Activated naive CD8-positive, alpha-beta T cell treated with anti-CD3 and anti-CD28 coated beads for 36 hours (primary cell): ENCODE results near the gene MTR. TPM values are rescaled to one million over a fixed set of nuclear protein-coding genes. Genes with fewer than 3 reads are reported as not detected.

Experiments used
- DNase-seq: peaks from one replicate; pipeline ENCODE4 v3.0.0; 2021
- H3K27ac Mint-ChIP-seq: one replicate; pipeline ENCODE4 v1.8.0; 2022; ENCODE audit warnings: mild to moderate bottlenecking, moderate library complexity, mixed read lengths
- H3K27me3 Mint-ChIP-seq: one replicate; pipeline ENCODE4 v1.8.0; 2022; ENCODE audit warnings: mild to moderate bottlenecking, mixed read lengths
- H3K36me3 Mint-ChIP-seq: one replicate; pipeline ENCODE4 v1.8.0; 2021; ENCODE audit warnings: mild to moderate bottlenecking, mixed read lengths
- H3K4me1 Mint-ChIP-seq: one replicate; pipeline ENCODE4 v1.8.0; 2021; ENCODE audit warnings: mixed read lengths
- H3K4me3 Mint-ChIP-seq: one replicate; pipeline ENCODE4 v1.8.0; 2022; ENCODE audit warnings: mild to moderate bottlenecking, moderate library complexity, mixed read lengths
- H3K9me3 Mint-ChIP-seq: one replicate; pipeline ENCODE4 v1.8.0; 2022; ENCODE audit warnings: mixed read lengths
- total RNA-seq, 2 experiments: library from RNA; stranded (reverse); gene quantifications; one replicate each; pipeline ENCODE4 v1.2.3, GENCODE V29; 2021

The MTR gene
- total RNA-seq, 2 experiments from 2014 or later = 60.2 to 62.8 TPM

DNA sequence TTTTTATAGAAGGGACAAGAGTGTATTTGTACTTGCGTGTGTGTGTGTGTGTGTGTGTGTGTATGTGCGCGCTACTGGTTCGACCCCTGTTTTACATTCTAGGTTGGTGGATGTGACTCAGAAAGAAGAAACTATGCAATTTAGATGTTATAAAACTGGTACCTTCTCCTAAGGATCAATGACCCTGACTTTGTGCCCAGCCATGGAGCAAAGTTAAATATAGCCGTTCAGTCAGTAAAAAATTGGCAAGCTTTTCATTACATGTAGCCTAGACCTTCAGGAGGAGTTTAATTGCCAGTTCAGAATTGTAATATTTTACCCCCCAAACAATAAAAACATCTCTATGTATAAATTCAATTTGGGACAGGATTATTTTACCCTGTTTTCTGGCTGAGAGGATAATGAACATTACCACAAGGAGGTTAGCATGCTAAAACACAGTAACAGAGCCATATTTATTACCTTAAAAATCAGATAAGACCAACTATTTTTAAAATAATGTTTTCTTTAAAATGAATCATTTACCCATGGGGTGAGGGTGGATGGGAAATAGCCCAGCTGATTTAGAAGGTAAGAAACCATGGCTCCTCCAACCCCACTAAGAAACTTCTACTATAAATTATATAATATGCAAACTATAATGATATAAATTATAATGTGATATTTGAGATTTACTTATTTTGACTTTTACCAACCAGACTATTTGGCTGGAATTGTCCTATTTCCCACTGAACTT is 33.5 kb upstream of the MTR start:
- Mint-ChIP-seq H3K9me3 (no peaks in the 10 kb centered on the region), H3K27ac (no peak overlapping the region), H3K27me3 (peaks cover 5% of the 10 kb centered on the region), H3K4me1 (peaks cover 4% of the 10 kb centered on the region), H3K4me3 (no peak overlapping the region), H3K36me3 (no peaks in the 10 kb centered on the region)
- no peak for DNase-seq

DNA sequence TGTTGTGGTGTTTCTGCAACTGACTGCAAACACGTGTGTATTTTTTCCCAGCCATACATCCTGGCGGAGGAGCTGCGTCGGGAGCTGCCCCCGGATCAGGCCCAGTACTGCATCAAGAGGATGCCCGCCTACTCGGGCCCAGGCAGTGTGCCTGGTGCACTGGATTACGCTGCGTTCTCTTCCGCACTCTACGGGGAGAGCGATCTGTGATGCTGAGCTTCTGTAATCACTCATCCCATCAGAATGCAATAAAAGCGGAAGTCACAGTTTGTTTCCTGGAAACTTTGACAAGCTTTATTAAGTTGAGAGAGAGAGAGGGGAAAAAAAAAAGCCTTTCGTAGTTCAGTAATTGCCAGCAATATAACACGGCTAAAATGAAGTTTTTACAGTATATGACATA is 32.7 kb upstream of the MTR start:
- peak; percentile 10 for DNase-seq
- H3K27ac Mint-ChIP-seq = no peak overlapping the region
- H3K9me3 Mint-ChIP-seq = no peaks in the 10 kb centered on the region
- no peak overlapping the region for H3K4me3 Mint-ChIP-seq
- H3K27me3 Mint-ChIP-seq = peaks cover 8% of the 10 kb centered on the region
- peaks cover 4% of the 10 kb centered on the region for H3K4me1 Mint-ChIP-seq
- no peaks in the 10 kb centered on the region for H3K36me3 Mint-ChIP-seq

DNA sequence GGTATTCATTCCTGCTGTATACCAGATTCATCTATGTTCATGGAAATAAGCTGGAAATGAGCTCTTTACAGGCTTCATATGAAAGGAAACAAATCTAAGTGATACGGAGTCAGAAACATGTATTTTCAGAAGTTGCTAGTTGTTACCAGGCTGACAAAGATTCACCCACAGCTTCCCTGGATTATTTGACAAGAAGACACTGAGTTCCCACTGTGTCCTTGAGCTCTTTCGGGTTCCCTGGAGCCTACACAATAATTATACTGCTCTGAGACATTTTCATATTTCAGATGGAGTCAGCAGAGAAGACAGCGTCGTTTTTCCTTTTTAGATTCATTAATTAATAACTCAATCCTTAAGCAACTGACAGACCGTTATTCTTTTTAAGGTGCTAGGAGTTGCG is 29.3 kb upstream of the MTR start:
- Mint-ChIP-seq H3K4me1 (no peaks in the 10 kb centered on the region), H3K9me3 (no peaks in the 10 kb centered on the region)

DNA sequence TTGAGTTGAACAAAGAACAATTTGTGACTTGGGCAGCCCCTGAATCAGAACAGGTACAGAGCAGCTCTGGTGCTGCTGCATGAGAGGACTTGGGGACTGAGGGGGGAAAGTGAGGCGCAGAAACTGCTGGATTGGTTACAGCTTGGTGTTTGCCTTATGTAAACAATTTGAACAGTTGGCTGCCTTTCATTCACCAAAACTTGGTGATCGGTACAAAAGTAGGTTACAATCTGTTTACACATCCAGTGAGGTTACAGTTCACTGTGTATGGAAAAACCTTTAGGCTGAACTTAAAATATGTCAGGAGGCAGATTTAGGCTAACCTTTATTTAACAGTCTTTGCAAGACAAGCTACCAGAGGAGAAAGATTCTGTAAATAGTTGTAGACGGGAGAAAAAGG is 28.6 kb upstream of the MTR start:
- H3K27me3 Mint-ChIP-seq = peaks cover 27% of the 10 kb centered on the region

More for the DNA sequence above, 29.3 kb upstream of the MTR start:
- Mint-ChIP-seq H3K36me3 (no peaks in the 10 kb centered on the region), H3K27ac (no peak overlapping the region), H3K27me3 (peaks cover 27% of the 10 kb centered on the region), H3K4me3 (no peak overlapping the region)
- no peak for DNase-seq

DNA sequence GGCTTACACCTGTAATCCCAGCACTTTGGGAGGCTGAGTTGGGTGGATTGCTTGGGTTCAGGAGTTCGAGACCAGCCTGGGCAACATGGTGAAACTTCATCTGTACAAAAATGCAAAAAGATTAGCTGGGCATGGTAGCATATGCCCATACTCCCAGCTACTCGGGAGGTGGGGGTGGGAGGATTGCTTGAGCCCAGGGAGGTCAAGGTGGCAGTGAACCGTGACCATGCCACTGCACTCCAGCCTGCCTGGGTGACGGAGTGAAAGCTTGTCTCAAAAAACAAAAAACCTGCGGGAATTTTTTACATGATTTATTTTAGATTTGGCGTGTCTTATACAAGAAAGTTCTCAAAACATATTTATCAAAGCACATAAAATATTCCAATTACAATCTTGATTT is 27.8 kb upstream of the MTR start:
- Mint-ChIP-seq H3K36me3 (no peaks in the 10 kb centered on the region), H3K4me1 (no peaks in the 10 kb centered on the region), H3K9me3 (no peaks in the 10 kb centered on the region), H3K27me3 (peaks cover 27% of the 10 kb centered on the region), H3K27ac (no peak overlapping the region), H3K4me3 (no peak overlapping the region)
- DNase-seq = no peak

More for the DNA sequence above, 28.6 kb upstream of the MTR start:
- no peaks in the 10 kb centered on the region for H3K9me3 Mint-ChIP-seq
- no peak for DNase-seq
- no peak overlapping the region for H3K27ac Mint-ChIP-seq
- H3K4me3 Mint-ChIP-seq = no peak overlapping the region
- no peaks in the 10 kb centered on the region for H3K36me3 Mint-ChIP-seq
- no peaks in the 10 kb centered on the region for H3K4me1 Mint-ChIP-seq

DNA sequence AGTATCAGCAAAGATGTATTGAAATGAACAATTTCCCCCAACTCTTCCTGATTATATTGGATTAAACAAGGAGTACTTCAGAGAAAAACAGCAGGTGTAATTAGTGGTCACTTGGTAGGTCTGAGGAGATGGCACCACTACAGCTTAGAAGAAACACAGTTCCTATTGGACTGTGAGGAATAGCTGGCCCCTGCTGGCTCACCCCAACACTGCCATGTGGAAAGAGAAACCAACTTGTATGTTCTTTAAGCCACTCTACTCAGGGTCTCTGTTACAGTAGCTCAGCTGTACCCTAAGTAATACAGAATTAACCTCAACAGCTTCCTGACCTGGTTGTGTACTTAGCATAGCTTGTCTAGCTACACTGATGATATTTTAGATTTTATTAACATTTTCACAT is 26.5 kb upstream of the MTR start:
- no peaks in the 10 kb centered on the region for H3K36me3 Mint-ChIP-seq
- no peaks in the 10 kb centered on the region for H3K4me1 Mint-ChIP-seq
- H3K27ac Mint-ChIP-seq = no peak overlapping the region
- no peak overlapping the region for H3K4me3 Mint-ChIP-seq
- H3K9me3 Mint-ChIP-seq = no peaks in the 10 kb centered on the region
- H3K27me3 Mint-ChIP-seq = peaks cover 27% of the 10 kb centered on the region
- DNase-seq = no peak

DNA sequence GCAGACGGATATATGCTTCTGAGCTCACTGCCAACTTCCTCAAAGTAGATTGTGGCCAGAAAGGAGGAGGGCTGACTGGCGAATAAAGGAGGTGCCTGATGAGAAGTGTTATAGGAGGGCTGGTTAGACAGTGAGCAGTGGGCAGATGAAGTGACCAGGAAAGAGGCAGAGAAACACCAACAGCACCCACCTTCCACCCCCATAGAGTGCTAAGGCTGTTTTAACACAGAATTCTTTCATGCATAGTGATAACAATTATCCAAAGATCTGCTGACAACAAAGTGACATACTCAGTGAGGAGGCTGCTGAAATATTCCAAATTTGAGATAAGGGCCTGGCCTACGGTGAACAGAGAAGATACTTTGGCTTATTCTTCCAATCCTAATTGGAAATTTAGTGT is 21.2 kb upstream of the MTR start:
- Mint-ChIP-seq H3K4me1 (no peaks in the 10 kb centered on the region), H3K36me3 (peaks cover 6% of the 10 kb centered on the region), H3K27me3 (peaks cover 30% of the 10 kb centered on the region), H3K27ac (no peak overlapping the region), H3K9me3 (peaks cover 5% of the 10 kb centered on the region), H3K4me3 (no peak overlapping the region)
- DNase-seq = no peak

DNA sequence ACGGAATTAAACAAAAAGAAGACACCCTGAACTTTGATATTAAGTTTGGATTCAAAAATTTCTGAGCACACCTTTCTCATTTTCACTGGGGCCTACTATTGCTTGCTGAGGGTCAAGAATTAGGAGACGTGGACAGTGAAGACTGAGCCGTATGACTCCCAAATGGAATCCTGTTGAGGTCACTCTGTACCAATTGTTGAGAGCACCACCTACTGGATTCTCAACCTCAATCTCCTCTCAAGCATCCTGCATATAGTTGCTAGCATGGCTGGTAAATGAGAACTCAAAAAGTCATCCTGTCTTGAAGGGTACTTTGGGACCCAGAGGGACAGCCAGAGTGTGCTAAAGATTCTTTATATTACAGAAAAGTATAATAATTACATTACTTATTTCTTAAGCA is 20.2 kb upstream of the MTR start:
- Mint-ChIP-seq H3K9me3 (peaks cover 11% of the 10 kb centered on the region), H3K27ac (no peak overlapping the region), H3K4me1 (no peaks in the 10 kb centered on the region), H3K4me3 (no peak overlapping the region), H3K27me3 (peaks cover 20% of the 10 kb centered on the region), H3K36me3 (peaks cover 11% of the 10 kb centered on the region)
- no peak for DNase-seq

DNA sequence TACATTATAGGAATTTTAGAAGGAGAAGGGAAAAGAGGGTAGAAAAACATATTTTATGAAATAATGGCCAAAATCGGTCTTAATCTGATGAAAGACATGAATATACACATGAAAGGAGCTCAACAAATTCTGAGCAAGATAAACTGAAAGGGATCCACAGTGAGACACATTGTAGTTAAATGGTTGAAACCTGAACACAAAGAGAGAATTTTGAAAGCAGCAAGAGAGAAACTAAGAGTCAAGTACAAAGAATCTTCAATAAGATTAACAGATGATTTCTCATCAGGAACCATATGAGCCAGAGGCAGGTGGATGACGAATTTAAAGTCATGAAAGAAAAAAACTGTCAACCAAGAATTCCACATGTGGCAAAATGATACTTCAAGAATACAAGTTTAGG is 15.8 kb upstream of the MTR start:
- H3K4me1 Mint-ChIP-seq = no peaks in the 10 kb centered on the region
- no peak for DNase-seq
- H3K27me3 Mint-ChIP-seq = peaks cover 17% of the 10 kb centered on the region
- peaks cover 11% of the 10 kb centered on the region for H3K9me3 Mint-ChIP-seq
- peaks cover 11% of the 10 kb centered on the region for H3K36me3 Mint-ChIP-seq
- H3K27ac Mint-ChIP-seq = no peak overlapping the region
- H3K4me3 Mint-ChIP-seq = no peak overlapping the region

DNA sequence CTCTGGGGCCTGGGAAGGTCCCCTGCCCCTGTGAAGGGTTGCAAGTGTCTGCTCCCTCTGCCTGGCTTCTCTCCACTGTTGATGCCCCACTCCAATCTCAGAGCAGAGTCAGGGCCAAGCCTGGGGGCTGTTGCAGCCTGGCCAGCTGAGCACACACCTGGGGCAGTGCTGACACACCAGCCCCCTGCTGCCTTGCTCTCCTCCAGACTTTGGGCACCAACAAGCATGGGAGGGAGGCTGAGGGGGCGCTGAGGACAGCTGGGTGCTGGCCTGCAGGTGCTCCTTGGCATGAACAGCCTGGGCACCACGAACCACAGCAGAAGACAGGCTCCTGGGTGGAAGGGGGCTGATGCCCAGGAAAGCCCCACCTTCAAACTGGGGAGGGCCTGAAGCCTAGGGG is 9.6 kb upstream of the MTR start:
- Mint-ChIP-seq H3K27ac (no peak overlapping the region), H3K27me3 (peaks cover 3% of the 10 kb centered on the region), H3K9me3 (no peaks in the 10 kb centered on the region), H3K4me1 (no peaks in the 10 kb centered on the region), H3K4me3 (no peak overlapping the region), H3K36me3 (no peaks in the 10 kb centered on the region)
- DNase-seq = no peak

DNA sequence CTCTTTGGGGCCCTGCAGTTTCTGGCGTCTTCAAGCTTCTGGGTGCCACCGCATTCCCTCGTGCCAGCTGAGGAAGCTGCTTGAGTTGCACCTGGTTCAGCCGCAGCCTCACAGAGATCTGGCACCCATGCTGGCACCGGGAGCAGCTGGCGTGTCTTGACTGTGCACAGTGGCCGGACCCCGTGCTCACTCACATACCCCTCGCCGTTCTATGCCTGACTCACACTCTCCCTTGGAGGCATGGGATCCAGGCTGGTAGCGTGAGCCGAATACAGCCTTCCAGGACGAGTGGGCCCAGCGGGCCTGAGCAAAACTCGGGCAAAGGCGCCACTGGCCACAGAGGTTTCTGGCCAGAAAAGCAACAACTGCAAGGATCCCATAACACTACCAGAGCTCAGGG is 8.6 kb upstream of the MTR start:
- no peak overlapping the region for H3K4me3 Mint-ChIP-seq
- no peak overlapping the region for H3K27ac Mint-ChIP-seq
- H3K36me3 Mint-ChIP-seq = no peaks in the 10 kb centered on the region
- H3K4me1 Mint-ChIP-seq = no peaks in the 10 kb centered on the region
- H3K9me3 Mint-ChIP-seq = no peaks in the 10 kb centered on the region
- peaks cover 3% of the 10 kb centered on the region for H3K27me3 Mint-ChIP-seq
- DNase-seq = no peak

DNA sequence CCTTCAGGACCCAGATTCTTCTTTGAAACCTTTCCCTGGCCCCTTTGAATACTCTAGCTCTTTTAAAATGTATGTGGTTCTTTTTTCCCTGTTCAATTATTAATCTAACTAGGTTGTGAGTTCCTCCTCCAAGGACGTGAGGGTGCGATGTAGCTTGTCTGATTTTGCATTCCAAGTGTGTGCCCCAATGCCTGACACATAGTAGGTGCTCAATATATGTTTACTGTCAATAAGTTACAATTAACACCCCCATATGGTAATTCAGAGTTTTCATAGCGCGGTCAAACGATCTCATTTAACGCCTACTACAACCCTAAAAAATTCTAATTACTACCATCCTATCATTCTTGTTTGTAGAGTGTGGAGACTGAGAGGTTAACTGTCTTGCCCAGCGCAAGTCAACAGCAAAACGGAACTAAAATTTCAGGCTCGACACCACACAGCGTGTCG is 482 bp upstream of the MTR start:
- H3K9me3 Mint-ChIP-seq = no peaks in the 10 kb centered on the region
- no peak for DNase-seq
- H3K36me3 Mint-ChIP-seq = peaks cover 12% of the 10 kb centered on the region
- H3K4me1 Mint-ChIP-seq = peaks cover 32% of the 10 kb centered on the region
- no peaks in the 10 kb centered on the region for H3K27me3 Mint-ChIP-seq
- H3K27ac Mint-ChIP-seq = peak overlapping the region; percentile 93
- peak overlapping the region; percentile 85 for H3K4me3 Mint-ChIP-seq

DNA sequence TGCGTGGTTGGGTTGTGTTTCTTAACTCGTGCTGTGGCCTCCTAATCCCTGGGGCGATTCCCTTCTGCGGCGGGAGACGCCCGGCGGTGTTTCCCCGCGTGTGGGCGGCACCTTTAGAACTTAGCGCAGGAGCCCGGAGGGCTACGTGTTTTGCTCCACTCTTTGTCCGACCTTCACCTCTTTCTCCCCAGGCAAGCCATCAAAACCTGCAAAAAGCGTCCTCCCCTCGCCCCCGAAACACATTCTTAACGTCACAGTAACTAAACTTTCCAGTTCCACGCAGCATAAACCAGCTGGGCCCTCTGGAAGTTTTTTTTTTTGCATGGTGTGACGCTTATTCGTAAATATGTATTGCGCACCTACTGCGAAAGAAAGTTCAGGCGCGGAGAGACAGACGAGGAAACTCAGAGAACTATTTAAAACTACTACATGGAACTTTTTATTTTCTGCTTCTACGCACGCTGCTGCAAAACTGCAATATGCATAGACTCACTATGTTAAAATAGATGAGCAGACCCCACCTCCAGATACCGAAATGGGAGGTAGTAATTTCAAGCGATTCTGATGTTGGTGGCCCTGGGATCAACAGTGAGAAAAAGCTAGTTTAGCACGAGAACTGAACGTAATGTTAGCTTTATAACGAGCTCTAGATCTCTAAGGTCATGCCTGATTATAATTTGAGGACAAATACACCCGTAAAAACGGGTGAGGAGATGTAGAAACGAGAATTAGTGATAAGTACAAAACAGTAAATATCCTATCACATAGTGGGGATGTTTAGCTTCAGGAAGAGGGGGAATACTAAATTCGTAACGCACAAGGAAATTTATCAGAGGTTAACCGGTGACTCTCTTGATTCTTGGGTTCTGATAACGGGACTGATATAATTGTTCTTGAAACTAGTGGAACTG is 920 bp downstream of the MTR start:
- H3K27me3 Mint-ChIP-seq = no peaks in the 10 kb centered on the region
- peaks cover 20% of the 10 kb centered on the region for H3K36me3 Mint-ChIP-seq
- peak overlapping the region; percentile 85 for H3K4me3 Mint-ChIP-seq
- H3K27ac Mint-ChIP-seq = peak overlapping the region; percentile 93
- peaks cover 44% of the 10 kb centered on the region for H3K4me1 Mint-ChIP-seq
- H3K9me3 Mint-ChIP-seq = no peaks in the 10 kb centered on the region
- no peak for DNase-seq

DNA sequence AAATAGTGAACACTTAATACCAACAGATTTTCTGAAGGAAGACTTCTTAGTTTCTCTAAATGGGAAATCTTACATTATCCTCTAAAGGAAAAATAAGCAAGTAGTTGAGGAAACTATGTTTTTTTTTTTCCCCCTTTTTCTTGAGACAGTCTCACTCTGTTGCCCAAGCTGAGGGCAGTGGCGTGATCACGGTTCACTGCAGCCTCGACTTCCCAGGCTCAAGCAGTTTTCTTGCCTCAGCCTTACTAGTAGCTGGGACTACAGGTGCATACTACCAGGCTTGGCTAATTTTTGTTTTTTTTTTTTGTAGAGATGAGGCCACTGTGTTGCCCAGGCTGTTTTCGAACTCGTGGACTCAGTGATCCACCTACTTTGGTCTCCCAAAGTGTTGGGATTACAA is 3.9 kb downstream of the MTR start:
- no peak overlapping the region for H3K4me3 Mint-ChIP-seq
- peaks cover 34% of the 10 kb centered on the region for H3K36me3 Mint-ChIP-seq
- no peak for DNase-seq
- no peak overlapping the region for H3K27ac Mint-ChIP-seq
- H3K27me3 Mint-ChIP-seq = no peaks in the 10 kb centered on the region
- peaks cover 67% of the 10 kb centered on the region for H3K4me1 Mint-ChIP-seq
- no peaks in the 10 kb centered on the region for H3K9me3 Mint-ChIP-seq

DNA sequence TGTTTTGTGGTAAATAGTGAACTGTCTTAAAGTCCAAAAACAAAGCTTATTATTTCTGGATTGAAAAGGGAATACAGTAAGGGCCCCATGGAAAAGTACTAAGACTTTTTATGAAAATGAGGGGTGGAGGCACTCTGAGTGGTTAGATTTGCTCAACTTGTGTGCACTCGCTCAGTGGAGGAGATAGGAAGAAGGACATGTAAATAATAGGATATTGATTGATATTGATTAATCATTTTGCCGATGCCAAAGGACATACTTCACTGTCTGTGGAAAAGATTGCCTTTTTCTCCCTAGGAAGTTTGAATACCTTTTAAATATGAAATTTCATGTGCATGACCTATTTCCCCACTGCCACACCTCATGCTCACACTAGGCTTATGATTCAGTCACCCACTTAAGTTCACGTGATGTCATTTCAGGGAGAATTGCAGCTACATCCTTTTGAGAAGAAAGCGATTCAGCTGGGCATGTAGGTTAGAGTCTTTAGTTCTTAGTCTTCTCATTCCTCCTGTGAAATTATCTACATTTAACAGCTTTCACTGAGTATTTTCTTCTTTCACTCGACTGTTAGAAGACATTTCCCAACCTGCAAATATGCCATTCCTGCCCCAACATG is 5.0 kb downstream of the MTR start:
- Mint-ChIP-seq H3K4me3 (peak overlapping the region; percentile 5), H3K4me1 (peaks cover 62% of the 10 kb centered on the region), H3K9me3 (no peaks in the 10 kb centered on the region), H3K27ac (peak overlapping the region; percentile 83), H3K36me3 (peaks cover 37% of the 10 kb centered on the region), H3K27me3 (no peaks in the 10 kb centered on the region)
- DNase-seq = no peak
